Astrocyte of the spinal cord (primary cell): ENCODE data around the gene AP3S2.
"Not testable (repeated sequence)": the region's sequence is repeated elsewhere in the genome, so short reads cannot be mapped to it uniquely, and the experiment has no call there.

Experiments used
- DNase-seq: peaks from one replicate; pipeline ENCODE4 v3.0.0; 2011; ENCODE audit warnings: low read depth, low spot score
- H3K4me3 ChIP-seq: 2 replicates; pipeline ENCODE4 v1.5.1; 2011; ENCODE audit warnings: low read depth, mild to moderate bottlenecking, low read length, moderate library complexity
- CTCF ChIP-seq: IDR thresholded peaks from 2 replicates; pipeline ENCODE4 v1.5.1; 2012; ENCODE audit warnings: low read depth, mild to moderate bottlenecking, low read length, inconsistent platforms
- in situ Hi-C: cut with HindIII; loops from 2 replicates; pipeline ENCODE4 v1.10.0; 2017; ENCODE audit warnings: low sequenced_read_pairs

The AP3S2 gene

GRCh38 chr15:89787944-89788343 is 105.8 kb downstream of the AP3S2 start:
- TF ChIP-seq CTCF, result no peak
- no peak overlapping the region for H3K4me3 ChIP-seq
- in situ Hi-C loops, result no loop called here
- DNase-seq, result no peak

DNA sequence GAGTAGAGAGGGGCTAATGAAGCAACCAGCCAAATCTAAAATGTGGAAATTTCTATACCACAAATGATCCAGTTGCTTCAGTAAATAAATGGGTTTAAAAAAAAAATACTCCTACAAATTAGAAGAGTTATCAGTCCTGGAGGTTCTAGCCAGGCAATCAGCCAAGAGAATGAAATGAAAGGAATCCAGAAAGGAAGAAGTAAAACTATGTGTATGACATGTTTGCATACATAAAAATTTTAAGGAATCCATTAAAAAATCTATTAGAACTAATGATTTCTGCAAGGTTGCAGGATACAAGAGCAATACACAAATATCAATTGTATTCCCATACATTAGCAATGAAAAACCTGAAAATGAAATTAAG is 108.0 kb downstream of the AP3S2 start:
- DNase-seq, result no peak
- no peak overlapping the region for H3K4me3 ChIP-seq
- in situ Hi-C loops, result no loop called here
- TF ChIP-seq CTCF, result no peak

GRCh38 chr15:89785064-89785773 is 108.6 kb downstream of the AP3S2 start:
- no peak for DNase-seq
- no peak for TF ChIP-seq CTCF
- in situ Hi-C loops, result no loop called here
- H3K4me3 ChIP-seq, result no peak overlapping the region

GRCh38 chr15:89784686-89784960 is 109.2 kb downstream of the AP3S2 start:
- no peak overlapping the region for H3K4me3 ChIP-seq
- no peak for TF ChIP-seq CTCF
- DNase-seq, result no peak
- in situ Hi-C loops, result no loop called here

- TF ChIP-seq CTCF, result no peak
- no peak overlapping the region for H3K4me3 ChIP-seq
- no peak for DNase-seq
- in situ Hi-C loops, result no loop called here
Measured at GRCh38 chr15:89783861-89784685, 109.7 kb downstream of the AP3S2 start.

DNA sequence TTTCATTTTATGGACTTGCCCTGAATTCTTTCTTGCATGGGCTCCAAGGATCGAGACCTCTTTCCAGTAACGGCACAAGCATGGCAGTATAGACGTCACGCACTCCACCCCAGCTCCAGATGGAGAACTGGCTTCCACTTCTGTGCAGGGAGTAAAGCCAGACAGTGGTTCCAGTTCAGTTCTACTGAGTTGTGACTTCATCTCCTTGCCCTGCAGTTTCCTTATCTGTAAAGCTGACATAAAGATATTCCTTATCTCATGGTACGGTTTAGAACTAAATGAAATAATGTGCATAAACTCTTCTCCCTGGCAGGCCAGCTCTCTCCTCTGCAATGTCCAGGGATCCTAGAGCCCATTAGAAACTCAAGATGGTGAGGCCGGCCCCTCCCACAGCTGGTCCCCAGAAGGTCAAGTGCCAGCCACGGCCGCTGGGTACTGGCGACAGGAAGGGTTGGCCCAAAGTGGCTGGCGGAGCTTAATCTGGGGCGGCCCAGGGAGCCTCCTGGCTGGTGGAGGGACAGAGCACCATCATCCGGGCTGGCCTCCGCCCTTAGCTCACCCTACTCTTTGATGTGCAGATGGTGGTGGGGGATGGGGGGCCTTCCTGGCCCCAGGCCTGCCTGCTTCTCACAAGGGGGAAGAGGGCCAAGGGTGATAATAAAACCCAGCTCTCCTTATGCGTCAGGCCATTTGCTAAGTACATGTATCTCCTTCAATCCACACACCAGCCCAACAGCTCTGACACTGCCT is 110.5 kb downstream of the AP3S2 start:
- TF ChIP-seq CTCF, result no peak
- DNase-seq, result peak; percentile 32
- no peak overlapping the region for H3K4me3 ChIP-seq
- in situ Hi-C loops, result no loop called here

DNA sequence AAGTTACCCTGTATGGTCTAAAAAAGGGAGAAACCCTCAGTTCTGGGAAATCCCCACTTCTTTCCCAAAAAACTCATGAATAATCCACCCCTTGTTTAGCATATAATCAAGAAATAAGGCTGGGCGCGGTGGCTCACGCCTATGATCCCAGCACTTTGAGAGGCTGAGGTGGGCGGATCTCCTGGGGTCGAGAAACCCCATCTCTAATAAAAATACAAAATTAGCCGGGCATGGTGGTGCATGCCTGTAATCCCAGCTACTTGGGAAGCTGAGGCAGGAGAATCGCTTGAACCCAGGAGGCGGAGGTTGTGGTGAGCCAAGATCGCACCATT is 111.2 kb downstream of the AP3S2 start:
- H3K4me3 ChIP-seq, DNase-seq, in situ Hi-C loops: not testable (repeated sequence)
